AG09309 (cell line): ENCODE results near the gene TMEM260.
"Not testable (repeated sequence)": the region's sequence is repeated elsewhere in the genome, so short reads cannot be mapped to it uniquely, and the experiment has no call there.

Source experiments
- DNase-seq: peaks from one replicate; pipeline ENCODE4 v3.0.0-alpha.2; 2010; ENCODE audit warnings: low read depth
- H3K4me3 ChIP-seq: 2 replicates; pipeline ENCODE4 v1.5.1; 2011; ENCODE audit warnings: mild to moderate bottlenecking, low read depth, low read length, moderate library complexity; ENCODE audit not compliant: control insufficient read depth
- TF ChIP-seq, protein P1 (sequence below): IDR thresholded peaks from 2 replicates; pipeline ENCODE4 v1.5.1; 2011; ENCODE audit warnings: mild to moderate bottlenecking, low read depth, low read length, inconsistent platforms; ENCODE audit not compliant: insufficient read depth, control insufficient read depth; ENCODE audit errors: missing control alignments

Gene TMEM260

DNA sequence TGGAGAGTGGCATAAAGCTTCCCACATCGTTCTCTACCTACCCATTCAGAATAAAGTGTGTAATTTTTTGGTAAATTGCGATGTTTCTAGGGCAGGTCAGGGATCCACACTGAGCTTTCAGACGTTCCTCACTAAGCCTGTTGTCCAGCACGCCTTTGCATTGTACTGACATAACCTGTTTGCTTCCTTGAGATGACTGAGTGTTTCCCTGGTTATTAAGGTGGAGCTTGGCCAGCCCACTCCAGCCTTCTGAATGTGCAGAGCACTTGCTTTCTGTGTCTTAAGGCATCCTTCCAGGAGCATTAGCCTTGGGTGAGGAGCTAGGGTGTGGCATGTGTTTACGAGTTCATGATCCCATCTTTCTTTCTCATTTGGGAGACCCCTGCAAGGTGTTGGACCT lies 96.4 kb downstream of the TMEM260 start:
- TF ChIP-seq, protein P1, sequence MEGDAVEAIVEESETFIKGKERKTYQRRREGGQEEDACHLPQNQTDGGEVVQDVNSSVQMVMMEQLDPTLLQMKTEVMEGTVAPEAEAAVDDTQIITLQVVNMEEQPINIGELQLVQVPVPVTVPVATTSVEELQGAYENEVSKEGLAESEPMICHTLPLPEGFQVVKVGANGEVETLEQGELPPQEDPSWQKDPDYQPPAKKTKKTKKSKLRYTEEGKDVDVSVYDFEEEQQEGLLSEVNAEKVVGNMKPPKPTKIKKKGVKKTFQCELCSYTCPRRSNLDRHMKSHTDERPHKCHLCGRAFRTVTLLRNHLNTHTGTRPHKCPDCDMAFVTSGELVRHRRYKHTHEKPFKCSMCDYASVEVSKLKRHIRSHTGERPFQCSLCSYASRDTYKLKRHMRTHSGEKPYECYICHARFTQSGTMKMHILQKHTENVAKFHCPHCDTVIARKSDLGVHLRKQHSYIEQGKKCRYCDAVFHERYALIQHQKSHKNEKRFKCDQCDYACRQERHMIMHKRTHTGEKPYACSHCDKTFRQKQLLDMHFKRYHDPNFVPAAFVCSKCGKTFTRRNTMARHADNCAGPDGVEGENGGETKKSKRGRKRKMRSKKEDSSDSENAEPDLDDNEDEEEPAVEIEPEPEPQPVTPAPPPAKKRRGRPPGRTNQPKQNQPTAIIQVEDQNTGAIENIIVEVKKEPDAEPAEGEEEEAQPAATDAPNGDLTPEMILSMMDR: no peak
- no peak overlapping the region for H3K4me3 ChIP-seq

DNA sequence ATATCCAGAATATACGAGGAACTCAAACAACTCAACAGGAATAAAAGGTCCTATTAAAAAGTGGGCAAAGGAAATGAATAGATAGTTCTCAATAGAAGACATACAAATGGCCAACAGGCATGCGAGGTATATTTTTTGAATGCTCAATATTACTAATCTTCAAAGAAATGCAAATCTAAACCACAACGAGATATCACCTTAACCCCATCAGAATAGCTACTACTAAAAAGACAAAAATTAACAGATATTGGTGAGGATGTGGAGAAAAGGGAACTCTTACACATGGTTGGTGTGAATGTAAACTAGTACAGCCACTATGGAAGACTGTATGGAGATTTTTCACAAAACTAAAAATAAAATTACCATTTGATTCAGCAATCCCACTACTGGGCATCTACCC lies 99.2 kb downstream of the TMEM260 start:
- DNase-seq: no peak
- H3K4me3 ChIP-seq: no peak overlapping the region
- TF ChIP-seq, protein P1: no peak

More for the DNA sequence above, 96.4 kb downstream of the TMEM260 start:
- no peak for DNase-seq

DNA sequence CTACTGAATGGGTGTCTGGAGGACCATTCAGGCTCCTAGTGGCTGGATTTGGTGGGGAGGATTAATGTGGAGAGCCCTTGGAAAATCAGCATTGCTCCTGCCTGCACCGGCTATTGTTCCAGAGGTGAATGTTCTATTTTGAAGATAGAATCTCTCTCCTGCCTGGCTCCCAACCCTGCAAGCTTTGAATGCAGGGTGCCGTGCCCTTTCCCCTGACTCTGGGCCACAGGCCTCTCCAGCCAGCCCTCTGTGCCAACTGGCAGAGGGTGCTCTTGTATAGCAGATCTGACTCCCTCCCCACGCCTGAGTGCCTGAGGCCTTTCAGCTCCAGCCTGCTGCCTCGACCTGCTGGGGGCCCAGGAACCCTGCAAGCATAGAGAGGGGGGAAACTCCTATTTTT lies 106.8 kb downstream of the TMEM260 start:
- TF ChIP-seq, protein P1: no peak
- no peak overlapping the region for H3K4me3 ChIP-seq
- no peak for DNase-seq

DNA sequence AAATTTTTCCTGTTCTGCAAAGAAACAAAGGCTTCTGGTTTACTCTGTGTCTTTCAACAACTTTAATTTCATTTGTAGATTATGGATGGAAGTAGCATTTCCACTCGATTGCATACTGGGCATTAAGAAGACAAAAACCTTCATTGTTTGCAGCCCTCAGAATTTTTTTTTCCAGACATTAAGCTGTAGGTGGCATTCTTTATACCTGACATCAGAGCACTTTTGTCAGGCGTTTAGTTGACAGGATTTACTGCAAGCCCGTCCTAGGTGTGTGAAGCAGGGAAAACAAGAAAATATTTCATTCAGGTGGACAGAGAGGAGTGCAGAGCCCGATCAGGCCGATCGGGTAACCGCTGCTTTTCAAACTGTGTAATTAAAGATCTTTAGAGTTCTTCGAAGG lies 107.5 kb downstream of the TMEM260 start:
- no peak overlapping the region for H3K4me3 ChIP-seq
- TF ChIP-seq, protein P1: no peak
- DNase-seq: no peak

DNA sequence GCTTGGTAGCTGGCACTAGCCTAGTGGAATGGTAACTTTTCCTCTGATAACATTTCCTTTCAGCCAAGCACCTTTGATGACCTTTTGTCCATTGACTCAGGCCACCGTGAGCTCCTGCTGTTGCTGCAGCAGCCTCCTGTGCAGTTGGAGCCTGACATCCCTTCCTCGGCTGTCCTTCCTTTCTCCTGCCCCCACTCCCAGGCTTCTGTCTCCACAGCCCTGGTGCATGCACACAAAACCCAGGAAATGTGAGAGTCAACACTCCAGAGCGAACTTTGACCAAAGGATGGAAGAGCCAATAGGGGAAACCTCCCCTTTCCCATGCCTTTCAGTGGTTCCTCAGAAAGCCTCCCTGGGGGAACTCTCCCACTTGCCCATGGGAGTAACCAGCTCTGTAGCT lies 115.0 kb downstream of the TMEM260 start:
- DNase-seq: no peak
- H3K4me3 ChIP-seq: no peak overlapping the region
- TF ChIP-seq, protein P1: no peak

DNA sequence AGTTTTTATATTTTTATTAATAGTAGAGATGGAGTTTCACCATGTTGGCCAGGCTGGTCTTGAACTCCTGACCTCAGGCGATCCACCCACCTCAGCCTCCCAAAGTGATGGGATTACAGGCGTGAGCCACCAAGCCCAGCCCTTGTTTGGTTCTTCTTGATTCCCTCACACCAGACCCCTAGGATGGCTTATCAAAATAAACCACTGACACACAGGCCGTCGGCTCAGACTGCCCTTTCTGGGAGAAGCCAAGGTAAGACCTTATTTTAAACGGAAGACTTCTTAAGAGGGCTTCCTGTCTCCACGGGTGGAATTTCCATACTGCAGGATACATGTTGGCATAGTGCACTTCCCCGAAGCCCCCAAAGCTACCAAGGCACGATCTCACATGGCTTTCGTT lies 115.6 kb downstream of the TMEM260 start:
- H3K4me3 ChIP-seq, DNase-seq: not testable (repeated sequence)
